Measurements from ENCODE around the gene COQ7. TPM values are rescaled to one million over a fixed set of nuclear protein-coding genes. Genes with fewer than 3 reads are reported as not detected.

The COQ7 gene
- total and polyA plus RNA-seq, 8 donors: 6.9 to 12.6 (median 10.1) TPM

DNA sequence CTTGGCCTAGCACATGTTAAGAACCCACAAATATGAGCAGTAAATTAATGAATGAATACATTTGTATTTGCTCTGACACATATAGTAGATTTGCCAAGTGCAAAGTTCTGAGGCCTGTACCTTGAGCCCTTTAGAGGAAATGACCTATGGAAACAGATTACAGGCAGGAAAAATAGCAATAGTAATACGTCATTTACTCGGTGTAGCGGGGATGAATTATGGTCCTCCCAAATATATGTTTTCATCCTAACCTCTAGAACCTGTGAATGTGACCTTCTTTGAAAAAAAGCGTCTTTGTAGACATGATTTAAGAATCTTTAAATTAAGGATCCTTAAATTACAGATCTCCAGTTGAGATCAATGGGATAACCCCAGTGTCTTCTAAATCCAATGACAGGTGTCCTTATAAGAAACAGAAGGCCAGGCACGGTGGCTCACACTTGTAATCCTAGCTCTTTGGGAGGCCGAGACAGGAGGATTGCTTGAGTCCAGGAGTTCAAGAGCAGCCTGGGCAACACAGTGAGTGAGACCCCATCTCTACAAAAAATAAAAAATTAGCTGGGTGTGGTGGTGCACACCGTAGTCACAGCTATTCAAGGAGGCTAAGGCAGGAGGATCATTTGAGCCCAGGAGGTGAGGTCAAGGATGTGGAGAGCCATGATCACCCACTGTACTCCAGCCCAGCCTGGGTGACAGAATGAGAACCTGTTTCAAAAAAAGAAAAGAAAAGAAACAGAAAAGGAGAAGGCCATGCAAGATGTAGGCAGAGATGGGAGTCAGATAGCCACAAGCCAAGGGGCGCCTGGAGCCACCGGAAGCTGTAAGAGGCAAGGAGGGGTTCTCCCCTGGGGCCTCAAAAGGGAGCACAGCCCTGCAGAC is 41.2 kb downstream of the COQ7 start:
- H3K27me3 ChIP-seq: no peaks in the 10 kb centered on the region
- no peak overlapping the region for H3K4me3 ChIP-seq
- ATAC-seq (no peak), FAIRE-seq (no peak), DNase-seq (no peak)
- no peaks in the 10 kb centered on the region for H3K36me3 ChIP-seq
- TF ChIP-seq, protein P1, sequence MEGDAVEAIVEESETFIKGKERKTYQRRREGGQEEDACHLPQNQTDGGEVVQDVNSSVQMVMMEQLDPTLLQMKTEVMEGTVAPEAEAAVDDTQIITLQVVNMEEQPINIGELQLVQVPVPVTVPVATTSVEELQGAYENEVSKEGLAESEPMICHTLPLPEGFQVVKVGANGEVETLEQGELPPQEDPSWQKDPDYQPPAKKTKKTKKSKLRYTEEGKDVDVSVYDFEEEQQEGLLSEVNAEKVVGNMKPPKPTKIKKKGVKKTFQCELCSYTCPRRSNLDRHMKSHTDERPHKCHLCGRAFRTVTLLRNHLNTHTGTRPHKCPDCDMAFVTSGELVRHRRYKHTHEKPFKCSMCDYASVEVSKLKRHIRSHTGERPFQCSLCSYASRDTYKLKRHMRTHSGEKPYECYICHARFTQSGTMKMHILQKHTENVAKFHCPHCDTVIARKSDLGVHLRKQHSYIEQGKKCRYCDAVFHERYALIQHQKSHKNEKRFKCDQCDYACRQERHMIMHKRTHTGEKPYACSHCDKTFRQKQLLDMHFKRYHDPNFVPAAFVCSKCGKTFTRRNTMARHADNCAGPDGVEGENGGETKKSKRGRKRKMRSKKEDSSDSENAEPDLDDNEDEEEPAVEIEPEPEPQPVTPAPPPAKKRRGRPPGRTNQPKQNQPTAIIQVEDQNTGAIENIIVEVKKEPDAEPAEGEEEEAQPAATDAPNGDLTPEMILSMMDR (IDR thresholded peaks at IDR 0.05): no peak
- H3K27ac ChIP-seq: no peak overlapping the region
- no peaks in the 10 kb centered on the region for H3K9me3 ChIP-seq
- intact Hi-C loops (cut with DNase I): no loop called here
- 94% methylated on average over 9 of the region's 9 CpGs for WGBS, 2 donors
- H3K4me1 ChIP-seq: peaks cover 6 to 28% (median 10%) of the 10 kb centered on the region in 3 donors

DNA sequence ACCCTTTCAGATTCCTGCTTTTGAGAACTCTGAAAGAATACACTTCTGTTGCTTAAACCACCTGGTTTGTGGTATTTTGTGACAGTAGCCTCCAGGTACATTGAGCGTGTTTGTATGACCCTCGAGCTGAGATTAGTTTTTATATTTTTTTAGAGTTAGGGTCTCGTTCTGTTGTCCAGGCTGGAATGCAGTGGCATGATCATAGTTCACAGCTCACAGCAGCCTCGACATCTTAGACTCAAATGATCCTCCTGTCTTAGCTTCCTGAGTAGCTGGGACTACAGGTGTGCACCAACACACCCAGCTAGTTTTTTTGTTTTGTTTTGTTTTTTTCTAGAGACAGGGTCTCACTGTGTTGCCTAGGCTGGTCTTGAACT is 41.9 kb downstream of the COQ7 start:
- Histone ChIP-seq H3K9me3 (no peaks in the 10 kb centered on the region), H3K27me3 (no peaks in the 10 kb centered on the region), H3K36me3 (no peaks in the 10 kb centered on the region), H3K4me3 (no peak overlapping the region), H3K4me1 (peaks cover 6 to 28% (median 10%) of the 10 kb centered on the region in 3 donors), H3K27ac (no peak overlapping the region)
- FAIRE-seq (no peak), DNase-seq (no peak), ATAC-seq (no peak)
- intact Hi-C loops (cut with DNase I): no loop called here
- 97 to 98% methylated on average over 4 of the region's 4 CpGs for WGBS, 2 donors
- TF ChIP-seq, protein P1 (IDR thresholded peaks at IDR 0.05): no peak

DNA sequence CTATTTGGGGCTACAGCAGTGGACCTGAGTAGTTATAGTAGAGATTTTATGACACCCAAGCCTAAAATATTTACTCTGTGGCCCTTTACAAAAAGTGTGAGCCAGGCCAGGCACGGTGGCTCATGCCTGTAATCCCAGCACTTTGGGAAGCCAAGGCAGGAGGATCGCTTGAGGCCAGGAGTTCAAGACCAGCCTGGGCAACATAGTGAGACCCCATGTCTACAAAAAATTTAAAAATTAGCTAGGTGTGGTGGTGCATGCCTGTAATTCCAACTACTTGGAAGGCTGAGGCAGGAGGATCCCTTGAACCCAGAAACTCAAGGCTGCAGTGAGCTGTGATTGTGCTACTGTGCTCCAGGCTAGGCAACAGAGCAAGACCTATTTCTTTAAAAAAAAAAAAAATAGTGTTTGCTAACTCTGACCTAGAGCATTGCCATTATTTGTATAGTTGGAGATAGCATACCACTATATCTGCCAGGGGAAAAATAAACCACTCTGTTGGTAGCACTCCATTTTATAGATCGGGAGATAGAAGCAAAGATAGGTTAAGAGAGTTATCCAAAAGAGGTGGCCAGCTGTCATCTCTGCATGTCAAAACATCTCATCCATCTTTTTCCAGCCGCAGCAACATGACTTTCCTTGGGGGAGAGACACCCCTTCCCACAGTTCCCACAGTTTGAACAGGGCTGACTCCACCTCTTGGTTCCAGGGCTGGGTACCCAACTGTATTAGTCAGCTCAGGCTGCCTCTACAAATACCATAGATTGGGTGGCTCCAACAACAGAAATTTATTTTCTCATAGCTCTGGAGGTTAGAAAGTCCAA is 43.3 kb downstream of the COQ7 start:
- intact Hi-C loops (cut with DNase I): no loop called here
- WGBS, 2 donors: 44 to 46% methylated on average over 4 of the region's 4 CpGs
- H3K9me3 ChIP-seq: no peaks in the 10 kb centered on the region
- H3K4me1 ChIP-seq: peaks cover 9 to 38% (median 16%) of the 10 kb centered on the region in 3 donors
- TF ChIP-seq, protein P1 (IDR thresholded peaks at IDR 0.05): no peak
- H3K36me3 ChIP-seq: no peaks in the 10 kb centered on the region
- ATAC-seq (peak; percentile 49 to 64 (median 55)), FAIRE-seq (no peak), DNase-seq (peak in 3 of 6 donors; percentile 54 to 61 (median 56))
- peak overlapping the region in 2 of 4 donors; percentile 20 to 43 for H3K27ac ChIP-seq
- peak overlapping the region in 1 of 4 donors; percentile 1 for H3K4me3 ChIP-seq
- H3K27me3 ChIP-seq: no peaks in the 10 kb centered on the region

GRCh38 chr16:19112099-19112407 is 44.6 kb downstream of the COQ7 start:
- DNase-seq (no peak), FAIRE-seq (no peak), ATAC-seq (no peak)
- Histone ChIP-seq H3K9me3 (no peaks in the 10 kb centered on the region), H3K36me3 (no peaks in the 10 kb centered on the region), H3K27me3 (no peaks in the 10 kb centered on the region), H3K27ac (peak overlapping the region in 1 of 4 donors; percentile 43), H3K4me3 (no peak overlapping the region), H3K4me1 (peaks cover 22 to 49% (median 26%) of the 10 kb centered on the region in 3 donors)
- TF ChIP-seq, protein P1 (IDR thresholded peaks at IDR 0.05): no peak
- WGBS, 2 donors: 93 to 94% methylated on average over 2 of the region's 2 CpGs
- intact Hi-C loops (cut with DNase I): no loop called here

All from pancreas (tissue), 10 donors.